IPS-15b (cell line): ENCODE results near the gene NT5M.
"Not testable (repeated sequence)": the region's sequence is repeated elsewhere in the genome, so short reads cannot be mapped to it uniquely, and the experiment has no call there.

Experiments
- H3K27me3 ChIP-seq: one replicate; pipeline ENCODE4 v1.6.1; 2013; ENCODE audit warnings: low read length; ENCODE audit not compliant: control insufficient read depth, insufficient read depth
- H3K36me3 ChIP-seq: one replicate; pipeline ENCODE4 v1.6.1; 2013; ENCODE audit warnings: low read length; ENCODE audit not compliant: control insufficient read depth, insufficient read depth
- H3K4me1 ChIP-seq: one replicate; pipeline ENCODE4 v1.6.1; 2013; ENCODE audit warnings: mild to moderate bottlenecking, low read length; ENCODE audit not compliant: control insufficient read depth, insufficient read depth
- H3K4me3 ChIP-seq: one replicate; pipeline ENCODE4 v1.5.1; 2013; ENCODE audit warnings: low read depth, low read length
- H3K9ac ChIP-seq: one replicate; pipeline ENCODE4 v1.6.1; 2013; ENCODE audit warnings: low read depth, mild to moderate bottlenecking, low read length
- H3K9me3 ChIP-seq: one replicate; pipeline ENCODE4 v1.6.1; 2013; ENCODE audit warnings: mild to moderate bottlenecking, low read length; ENCODE audit not compliant: control insufficient read depth, insufficient read depth

Gene NT5M

GRCh38 chr17:17280613-17281549 lies 22.3 kb upstream of the NT5M start, which contains the start of gene COPS3:
Gene COPS3, minus strand, starts transcription at chr17:17281246. Its CDS starts 60 bp downstream, at chr17:17281186.
- Histone ChIP-seq H3K4me3 (peak within 1 kb of the TSS; percentile 97), H3K9me3 (no peaks in the 10 kb centered on the region), H3K4me1 (no peaks in the 10 kb centered on the region), H3K36me3 (no peaks in the 10 kb centered on the region), H3K9ac (peak within 1 kb of the TSS; percentile 98), H3K27me3 (no peaks in the 10 kb centered on the region)

- Histone ChIP-seq H3K27me3 (no peaks in the 10 kb centered on the region), H3K9me3 (no peaks in the 10 kb centered on the region), H3K9ac (no peak overlapping the region), H3K36me3 (no peaks in the 10 kb centered on the region), H3K4me3 (no peak overlapping the region), H3K4me1 (no peaks in the 10 kb centered on the region)
Observed at GRCh38 chr17:17285951-17286350, 17.2 kb upstream of the NT5M start.

- Histone ChIP-seq H3K9ac (no peak overlapping the region), H3K27me3 (no peaks in the 10 kb centered on the region), H3K4me1 (no peaks in the 10 kb centered on the region), H3K9me3 (no peaks in the 10 kb centered on the region), H3K4me3 (no peak overlapping the region), H3K36me3 (no peaks in the 10 kb centered on the region)
Observed at GRCh38 chr17:17289086-17289485, 14.1 kb upstream of the NT5M start.

GRCh38 chr17:17289701-17290100 lies 13.5 kb upstream of the NT5M start:
- H3K27me3 ChIP-seq, result no peaks in the 10 kb centered on the region
- no peak overlapping the region for H3K4me3 ChIP-seq
- no peak overlapping the region for H3K9ac ChIP-seq
- H3K36me3 ChIP-seq, result no peaks in the 10 kb centered on the region
- no peaks in the 10 kb centered on the region for H3K9me3 ChIP-seq
- H3K4me1 ChIP-seq, result no peaks in the 10 kb centered on the region

GRCh38 chr17:17295141-17295540 lies 8.0 kb upstream of the NT5M start:
- Histone ChIP-seq H3K4me1 (no peaks in the 10 kb centered on the region), H3K27me3 (no peaks in the 10 kb centered on the region), H3K36me3 (no peaks in the 10 kb centered on the region), H3K9me3 (no peaks in the 10 kb centered on the region), H3K9ac (no peak overlapping the region), H3K4me3 (no peak overlapping the region)

- Histone ChIP-seq H3K9ac (no peak overlapping the region), H3K36me3 (no peaks in the 10 kb centered on the region), H3K4me1 (no peaks in the 10 kb centered on the region), H3K9me3 (no peaks in the 10 kb centered on the region), H3K4me3 (no peak overlapping the region), H3K27me3 (no peaks in the 10 kb centered on the region)
Observed at GRCh38 chr17:17297217-17297616, 6.0 kb upstream of the NT5M start.

GRCh38 chr17:17298108-17298507 lies 5.1 kb upstream of the NT5M start:
- H3K36me3 ChIP-seq, result no peaks in the 10 kb centered on the region
- H3K27me3 ChIP-seq, result no peaks in the 10 kb centered on the region
- H3K4me3 ChIP-seq, result no peak overlapping the region
- no peaks in the 10 kb centered on the region for H3K9me3 ChIP-seq
- H3K4me1 ChIP-seq, result no peaks in the 10 kb centered on the region
- H3K9ac ChIP-seq, result no peak overlapping the region

- Histone ChIP-seq H3K4me1 (peaks cover 3% of the 10 kb centered on the region), H3K9ac (no peak overlapping the region), H3K9me3 (no peaks in the 10 kb centered on the region), H3K4me3 (peak overlapping the region; percentile 95), H3K27me3 (peaks cover 10% of the 10 kb centered on the region), H3K36me3 (no peaks in the 10 kb centered on the region)
Observed at GRCh38 chr17:17300624-17301568, 2.3 kb upstream of the NT5M start.

- not testable (repeated sequence) for H3K9ac ChIP-seq, H3K4me1 ChIP-seq, H3K36me3 ChIP-seq, H3K9me3 ChIP-seq
- Histone ChIP-seq H3K27me3 (peaks cover 12% of the 10 kb centered on the region), H3K4me3 (peak overlapping the region; percentile 95)
Observed at GRCh38 chr17:17301659-17302058, 1.5 kb upstream of the NT5M start.

GRCh38 chr17:17303847-17304490 lies 796 bp downstream of the NT5M start:
- no peak overlapping the region for H3K9ac ChIP-seq
- peak overlapping the region; percentile 55 for H3K4me3 ChIP-seq
- H3K9me3 ChIP-seq, result no peaks in the 10 kb centered on the region
- peaks cover 12% of the 10 kb centered on the region for H3K27me3 ChIP-seq
- peaks cover 3% of the 10 kb centered on the region for H3K4me1 ChIP-seq
- H3K36me3 ChIP-seq, result no peaks in the 10 kb centered on the region

- no peak overlapping the region for H3K9ac ChIP-seq
Observed at GRCh38 chr17:17304521-17304985, 1.4 kb downstream of the NT5M start.

More at GRCh38 chr17:17304521-17304985, 1.4 kb downstream of the NT5M start:
- Histone ChIP-seq H3K9me3 (no peaks in the 10 kb centered on the region), H3K36me3 (no peaks in the 10 kb centered on the region), H3K27me3 (peaks cover 12% of the 10 kb centered on the region), H3K4me3 (no peak overlapping the region), H3K4me1 (peaks cover 3% of the 10 kb centered on the region)
